ENCODE results near the gene GAST.

DNA sequence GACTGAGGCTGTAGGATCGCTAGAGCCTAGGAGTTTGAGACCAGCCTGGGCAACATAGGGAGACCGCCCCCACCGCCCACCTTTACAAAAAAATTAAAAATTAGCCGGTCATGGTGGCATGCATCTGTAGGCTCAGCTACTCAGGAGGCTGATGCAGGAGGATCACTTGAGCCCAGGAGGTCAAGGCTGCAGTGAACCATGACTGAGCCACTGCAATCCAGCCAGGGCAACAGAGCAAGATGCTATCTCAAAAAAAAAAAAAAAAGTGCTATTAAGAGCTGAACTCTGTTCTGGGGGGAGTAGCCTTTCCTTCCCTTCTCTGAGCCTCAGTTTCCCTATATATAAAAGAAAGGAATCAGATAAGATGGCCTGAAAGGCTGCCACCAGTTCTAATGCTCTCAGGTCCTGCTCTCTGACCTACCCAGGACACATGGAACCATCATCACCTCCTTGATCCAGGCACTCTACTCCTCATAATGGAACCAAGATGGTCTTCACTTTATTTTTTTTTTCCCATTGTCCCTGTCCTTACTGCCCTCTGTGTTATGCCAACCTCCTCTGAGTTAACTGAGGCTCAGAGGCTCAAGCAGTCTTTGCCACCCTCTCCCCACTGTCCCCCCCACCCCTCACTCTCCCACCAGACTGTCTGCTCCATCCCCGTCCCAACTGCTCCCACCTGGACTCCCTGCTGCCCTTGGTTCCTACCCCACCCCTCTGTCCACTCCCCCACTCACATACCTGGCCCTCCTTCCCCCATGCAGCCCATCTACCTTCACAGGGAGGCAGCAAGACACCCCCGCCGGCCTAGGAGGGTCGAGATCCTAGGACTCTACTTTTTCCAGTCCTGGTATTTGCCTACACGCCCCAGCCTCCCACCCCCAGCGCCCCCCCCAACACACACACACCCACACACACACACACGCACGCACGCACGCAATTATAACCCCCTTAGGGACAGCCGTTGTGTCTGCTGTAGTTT, 47.3 kb upstream of the GAST start:
- TF ChIP-seq, protein P1, sequence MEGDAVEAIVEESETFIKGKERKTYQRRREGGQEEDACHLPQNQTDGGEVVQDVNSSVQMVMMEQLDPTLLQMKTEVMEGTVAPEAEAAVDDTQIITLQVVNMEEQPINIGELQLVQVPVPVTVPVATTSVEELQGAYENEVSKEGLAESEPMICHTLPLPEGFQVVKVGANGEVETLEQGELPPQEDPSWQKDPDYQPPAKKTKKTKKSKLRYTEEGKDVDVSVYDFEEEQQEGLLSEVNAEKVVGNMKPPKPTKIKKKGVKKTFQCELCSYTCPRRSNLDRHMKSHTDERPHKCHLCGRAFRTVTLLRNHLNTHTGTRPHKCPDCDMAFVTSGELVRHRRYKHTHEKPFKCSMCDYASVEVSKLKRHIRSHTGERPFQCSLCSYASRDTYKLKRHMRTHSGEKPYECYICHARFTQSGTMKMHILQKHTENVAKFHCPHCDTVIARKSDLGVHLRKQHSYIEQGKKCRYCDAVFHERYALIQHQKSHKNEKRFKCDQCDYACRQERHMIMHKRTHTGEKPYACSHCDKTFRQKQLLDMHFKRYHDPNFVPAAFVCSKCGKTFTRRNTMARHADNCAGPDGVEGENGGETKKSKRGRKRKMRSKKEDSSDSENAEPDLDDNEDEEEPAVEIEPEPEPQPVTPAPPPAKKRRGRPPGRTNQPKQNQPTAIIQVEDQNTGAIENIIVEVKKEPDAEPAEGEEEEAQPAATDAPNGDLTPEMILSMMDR (IDR thresholded peaks at IDR 0.05; ENCODE audit: low read length), result no peak
- TF ChIP-seq EZH2 (IDR thresholded peaks at IDR 0.05; ENCODE audit: borderline replicate concordance, low read length), result no peak

All from OCI-LY1 (cell line).